ENCODE data around the gene HRCT1.
"Not testable (repeated sequence)": the region's sequence is repeated elsewhere in the genome, so short reads cannot be mapped to it uniquely, and the experiment has no call there.

The HRCT1 gene

DNA sequence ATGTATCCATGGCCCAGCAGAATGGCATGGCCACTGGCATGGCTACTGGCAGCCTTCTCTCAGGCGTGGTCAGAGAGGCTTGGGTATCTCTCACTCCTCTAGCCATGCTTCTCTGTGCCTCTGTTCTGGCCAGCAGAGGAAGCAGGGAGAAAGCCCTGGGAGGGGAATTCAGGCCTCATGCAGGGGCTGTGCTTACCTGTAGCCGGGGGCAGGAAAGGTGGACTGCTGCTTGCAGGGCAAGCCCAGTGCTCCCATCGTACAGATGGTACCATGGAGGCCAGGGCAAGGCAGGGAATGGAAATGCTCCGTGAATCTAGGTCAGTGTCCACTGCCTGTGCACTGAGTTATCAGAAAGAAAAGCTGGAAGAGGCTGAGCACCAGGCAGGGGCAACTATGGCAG lies 38.5 kb upstream of the HRCT1 start:
- no peaks in the 10 kb centered on the region for H3K9me3 ChIP-seq (ENCODE audit: control insufficient read depth in 2 of 2, low read length in 2 of 2)

DNA sequence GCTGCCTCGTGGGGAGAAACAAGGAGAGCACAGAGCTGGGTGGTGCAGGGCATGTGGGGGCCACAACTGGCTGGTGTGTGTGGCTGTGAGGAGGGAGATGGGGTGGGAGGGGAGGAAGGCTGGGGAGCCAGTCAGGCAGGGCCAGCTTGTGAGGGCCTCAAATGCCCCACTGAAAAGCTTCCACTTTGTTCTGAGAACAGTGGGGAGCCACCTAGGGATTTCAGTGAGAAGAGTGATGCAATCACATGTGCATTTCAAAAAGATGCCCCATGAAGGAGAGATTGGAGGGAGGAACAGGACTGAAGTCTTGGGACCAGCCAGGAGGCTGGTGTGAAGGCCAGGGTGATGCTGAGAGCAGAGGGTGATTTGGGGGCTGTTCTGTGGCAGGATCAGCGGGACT lies 37.1 kb upstream of the HRCT1 start:
- Histone ChIP-seq H3K27me3 (ENCODE audit: control insufficient read depth in 1 of 2, insufficient read depth in 2 of 2, low read length in 2 of 2) (peaks cover 9 to 13% of the 10 kb centered on the region in 2 donors), H3K36me3 (ENCODE audit: control insufficient read depth in 2 of 2, insufficient read depth in 2 of 2, low read length in 2 of 2) (no peaks in the 10 kb centered on the region), H3K4me3 (ENCODE audit: low read length in 2 of 2) (no peak overlapping the region), H3K4me1 (ENCODE audit: control insufficient read depth, insufficient read depth, low read length) (no peaks in the 10 kb centered on the region), H3K9me3 (ENCODE audit: control insufficient read depth in 2 of 2, low read length in 2 of 2) (no peaks in the 10 kb centered on the region), H3K9ac (ENCODE audit: low read length in 2 of 2) (no peak overlapping the region), H3K27ac (ENCODE audit: low read length) (no peak overlapping the region)

More for the DNA sequence above, 38.5 kb upstream of the HRCT1 start:
- Histone ChIP-seq H3K36me3 (ENCODE audit: control insufficient read depth in 2 of 2, insufficient read depth in 2 of 2, low read length in 2 of 2) (no peaks in the 10 kb centered on the region), H3K27me3 (ENCODE audit: control insufficient read depth in 1 of 2, insufficient read depth in 2 of 2, low read length in 2 of 2) (peaks cover 9 to 15% of the 10 kb centered on the region in 2 donors), H3K4me1 (ENCODE audit: control insufficient read depth, insufficient read depth, low read length) (no peaks in the 10 kb centered on the region), H3K9ac (ENCODE audit: low read length in 2 of 2) (no peak overlapping the region), H3K27ac (ENCODE audit: low read length) (no peak overlapping the region), H3K4me3 (ENCODE audit: low read length in 2 of 2) (no peak overlapping the region)

DNA sequence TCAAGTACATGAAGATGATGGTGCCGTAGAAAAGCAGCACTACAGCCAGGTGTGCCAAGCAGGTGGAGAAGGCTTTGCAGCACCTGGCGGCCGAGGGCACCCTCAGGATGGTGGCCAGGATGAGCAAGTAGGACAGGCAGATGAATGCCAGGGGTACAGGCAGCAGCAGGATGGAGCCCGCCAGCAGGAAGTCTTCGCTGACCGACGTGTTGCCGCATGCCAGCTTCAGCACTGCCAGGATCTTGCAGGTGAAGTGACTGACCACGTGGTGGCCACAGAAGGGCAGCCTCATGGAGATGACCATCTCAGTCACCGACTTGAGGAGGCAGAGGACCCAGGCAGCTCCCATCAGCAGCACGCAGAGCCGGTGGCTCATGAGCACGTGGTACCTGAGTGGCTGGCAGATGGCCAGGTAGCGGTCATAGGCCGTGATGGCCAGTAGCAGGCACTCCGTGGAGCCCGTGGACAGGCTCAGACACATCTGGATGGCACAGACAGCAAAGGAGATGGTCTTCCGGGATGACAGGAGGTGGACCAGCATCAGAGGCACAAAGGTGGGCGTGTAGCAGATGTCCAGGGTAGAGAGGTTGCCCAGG lies 36.3 kb upstream of the HRCT1 start:
- Histone ChIP-seq H3K9ac (ENCODE audit: low read length in 2 of 2) (no peak overlapping the region), H3K9me3 (ENCODE audit: control insufficient read depth in 2 of 2, low read length in 2 of 2) (no peaks in the 10 kb centered on the region), H3K4me3 (ENCODE audit: low read length in 2 of 2) (no peak overlapping the region), H3K4me1 (ENCODE audit: control insufficient read depth, insufficient read depth, low read length) (no peaks in the 10 kb centered on the region), H3K27me3 (ENCODE audit: control insufficient read depth in 1 of 2, insufficient read depth in 2 of 2, low read length in 2 of 2) (peaks cover 9 to 13% of the 10 kb centered on the region in 2 donors), H3K27ac (ENCODE audit: low read length) (no peak overlapping the region), H3K36me3 (ENCODE audit: control insufficient read depth in 2 of 2, insufficient read depth in 2 of 2, low read length in 2 of 2) (no peaks in the 10 kb centered on the region)

DNA sequence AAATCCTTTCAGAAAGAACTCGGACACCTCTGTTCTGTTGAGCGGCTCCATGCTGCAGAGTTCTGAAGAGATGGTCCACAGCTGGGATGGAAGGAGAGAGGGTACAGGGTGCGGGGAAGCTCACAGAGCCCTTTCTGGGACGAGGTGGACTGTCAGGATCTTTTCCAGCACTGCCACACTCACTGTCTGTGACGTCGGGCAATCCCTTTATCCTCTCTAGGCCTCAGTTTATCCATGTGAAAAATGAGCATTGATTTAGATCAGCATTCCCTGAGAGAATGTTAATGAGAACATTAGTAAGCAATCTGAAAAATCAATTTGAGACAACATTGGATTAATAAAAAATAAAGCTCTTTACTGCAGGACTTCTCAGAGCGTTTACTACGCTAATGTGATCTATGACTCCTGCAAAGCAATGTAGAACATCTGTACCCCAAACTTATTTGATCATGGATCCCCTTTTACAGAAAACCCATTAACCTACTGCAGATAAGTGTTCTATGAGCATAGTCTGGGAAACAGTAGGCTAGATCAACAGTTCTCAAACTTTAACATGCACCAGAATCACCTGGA lies 35.6 kb upstream of the HRCT1 start, which contains the start of gene OR13J1:
Gene OR13J1, minus strand, starts transcription at position 51 of the 573 bp plus-strand sequence. Its CDS starts 0 bp downstream, at position 51.
- no peaks in the 10 kb centered on the region for H3K4me1 ChIP-seq (ENCODE audit: control insufficient read depth, insufficient read depth, low read length)
- H3K9ac ChIP-seq (ENCODE audit: low read length in 2 of 2) = no peak within 1 kb of the TSS
- H3K27me3 ChIP-seq (ENCODE audit: control insufficient read depth in 1 of 2, insufficient read depth in 2 of 2, low read length in 2 of 2) = peaks cover 9 to 13% of the 10 kb centered on the region in 2 donors
- H3K27ac ChIP-seq (ENCODE audit: low read length) = no peak within 1 kb of the TSS
- no peaks in the 10 kb centered on the region for H3K36me3 ChIP-seq (ENCODE audit: control insufficient read depth in 2 of 2, insufficient read depth in 2 of 2, low read length in 2 of 2)
- no peak within 1 kb of the TSS for H3K4me3 ChIP-seq (ENCODE audit: low read length in 2 of 2)
- no peaks in the 10 kb centered on the region for H3K9me3 ChIP-seq (ENCODE audit: control insufficient read depth in 2 of 2, low read length in 2 of 2)

DNA sequence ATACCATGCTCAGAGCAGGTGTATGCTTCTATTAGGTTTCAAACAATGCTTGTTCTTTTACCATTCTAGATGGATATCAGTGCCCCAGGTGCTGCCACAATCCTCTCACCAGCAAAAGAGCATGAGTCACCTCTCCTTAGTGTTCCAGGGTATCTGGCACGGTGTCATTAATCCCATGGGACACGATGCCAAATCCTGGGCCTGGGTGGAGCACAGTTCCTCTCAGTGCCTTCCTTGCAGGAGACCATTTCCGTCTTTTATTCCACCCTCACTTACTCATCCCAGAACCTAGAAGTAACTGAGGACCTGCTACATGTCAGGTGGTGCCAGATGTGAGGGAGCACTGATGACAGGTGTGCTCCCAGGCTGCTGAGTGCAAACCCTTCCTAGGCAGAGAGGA lies 34.5 kb upstream of the HRCT1 start:
- peaks cover 9 to 13% of the 10 kb centered on the region in 2 donors for H3K27me3 ChIP-seq (ENCODE audit: control insufficient read depth in 1 of 2, insufficient read depth in 2 of 2, low read length in 2 of 2)
- no peaks in the 10 kb centered on the region for H3K36me3 ChIP-seq (ENCODE audit: control insufficient read depth in 2 of 2, insufficient read depth in 2 of 2, low read length in 2 of 2)
- no peak overlapping the region for H3K9ac ChIP-seq (ENCODE audit: low read length in 2 of 2)
- no peaks in the 10 kb centered on the region for H3K4me1 ChIP-seq (ENCODE audit: control insufficient read depth, insufficient read depth, low read length)
- no peak overlapping the region for H3K27ac ChIP-seq (ENCODE audit: low read length)
- no peaks in the 10 kb centered on the region for H3K9me3 ChIP-seq (ENCODE audit: control insufficient read depth in 2 of 2, low read length in 2 of 2)
- no peak overlapping the region for H3K4me3 ChIP-seq (ENCODE audit: low read length in 2 of 2)

DNA sequence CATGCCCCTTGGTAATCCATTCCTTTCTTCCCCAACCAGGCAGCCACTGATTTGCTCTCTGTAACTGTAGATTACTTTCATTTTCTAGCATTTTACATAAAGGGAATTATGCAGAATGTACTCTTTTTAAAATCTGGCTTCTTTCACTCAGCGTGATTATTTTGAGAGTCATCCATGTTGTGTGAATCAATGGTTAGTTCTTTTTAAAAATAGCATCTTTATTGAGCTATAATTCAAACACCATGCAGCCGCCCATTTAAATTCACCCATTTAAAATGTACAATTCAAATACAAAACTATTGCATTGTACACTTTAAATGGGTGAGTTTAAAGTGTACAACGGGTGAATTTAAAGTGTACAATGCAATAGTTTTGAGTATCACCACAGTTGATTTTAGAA lies 33.5 kb upstream of the HRCT1 start:
- no peaks in the 10 kb centered on the region for H3K36me3 ChIP-seq (ENCODE audit: control insufficient read depth in 2 of 2, insufficient read depth in 2 of 2, low read length in 2 of 2)
- H3K27ac ChIP-seq (ENCODE audit: low read length) = no peak overlapping the region
- no peaks in the 10 kb centered on the region for H3K4me1 ChIP-seq (ENCODE audit: control insufficient read depth, insufficient read depth, low read length)
- H3K27me3 ChIP-seq (ENCODE audit: control insufficient read depth in 1 of 2, insufficient read depth in 2 of 2, low read length in 2 of 2) = peaks cover 9 to 12% of the 10 kb centered on the region in 2 donors
- no peak overlapping the region for H3K9ac ChIP-seq (ENCODE audit: low read length in 2 of 2)
- H3K9me3 ChIP-seq (ENCODE audit: control insufficient read depth in 2 of 2, low read length in 2 of 2) = no peaks in the 10 kb centered on the region
- H3K4me3 ChIP-seq (ENCODE audit: low read length in 2 of 2) = no peak overlapping the region

DNA sequence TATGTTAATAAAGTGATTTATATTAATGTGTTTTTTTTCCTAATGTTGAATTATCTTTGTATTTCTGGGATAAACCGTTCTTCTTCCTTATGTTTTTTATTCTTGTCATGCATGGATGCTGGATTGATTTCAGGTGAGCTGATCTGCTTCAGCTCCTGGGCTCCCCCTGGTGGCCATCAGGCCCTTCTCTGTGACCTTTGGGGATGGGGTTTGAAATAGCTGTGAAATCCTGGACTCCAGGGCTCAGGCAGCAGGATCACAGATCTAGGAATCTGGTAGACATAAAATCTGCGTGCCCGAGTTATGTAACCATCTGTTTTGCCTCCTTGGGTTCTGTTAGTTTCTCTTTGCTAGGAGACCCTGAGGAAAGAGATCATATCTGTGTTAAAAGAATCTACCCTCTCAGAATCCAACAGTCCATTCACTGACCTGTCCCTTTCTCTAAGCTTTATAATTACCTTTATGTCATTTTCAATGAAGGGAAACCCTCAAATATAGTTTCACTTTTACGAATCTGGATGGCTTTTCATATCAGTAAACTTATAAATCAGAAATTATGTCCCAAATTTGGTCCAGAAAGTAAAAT lies 23.6 kb upstream of the HRCT1 start:
- H3K4me3 ChIP-seq (ENCODE audit: low read length in 2 of 2) = no peak overlapping the region
- no peak overlapping the region for H3K27ac ChIP-seq (ENCODE audit: low read length)

DNA sequence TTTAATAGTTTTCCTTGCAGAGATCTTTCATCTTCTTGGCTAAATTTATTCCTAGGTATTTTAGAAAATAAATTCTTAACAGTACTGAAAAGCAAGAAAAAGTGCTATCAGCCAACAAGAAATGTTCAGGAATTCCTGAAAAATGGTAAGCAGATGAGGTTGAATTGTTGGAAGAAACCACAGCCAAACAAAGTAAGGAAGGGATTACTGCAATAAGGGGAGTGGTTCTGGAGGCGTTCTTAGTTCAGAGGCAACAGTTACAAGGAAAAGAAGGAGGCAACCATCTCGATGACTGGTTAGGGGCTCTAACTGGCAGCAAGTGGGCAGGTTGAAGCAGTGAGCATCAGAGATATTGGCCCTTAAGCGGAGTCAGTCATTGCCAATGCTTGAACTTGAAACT lies 23.0 kb upstream of the HRCT1 start:
- Histone ChIP-seq H3K27ac (ENCODE audit: low read length) (no peak overlapping the region), H3K4me3 (ENCODE audit: low read length in 2 of 2) (no peak overlapping the region), H3K36me3 (ENCODE audit: control insufficient read depth in 2 of 2, insufficient read depth in 2 of 2, low read length in 2 of 2) (no peaks in the 10 kb centered on the region), H3K4me1 (ENCODE audit: control insufficient read depth, insufficient read depth, low read length) (no peaks in the 10 kb centered on the region), H3K9ac (ENCODE audit: low read length in 2 of 2) (no peak overlapping the region), H3K9me3 (ENCODE audit: control insufficient read depth in 2 of 2, low read length in 2 of 2) (no peaks in the 10 kb centered on the region), H3K27me3 (ENCODE audit: control insufficient read depth in 1 of 2, insufficient read depth in 2 of 2, low read length in 2 of 2) (no peaks in the 10 kb centered on the region)

More for the DNA sequence above, 23.6 kb upstream of the HRCT1 start:
- Histone ChIP-seq H3K9ac (ENCODE audit: low read length in 2 of 2) (no peak overlapping the region), H3K36me3 (ENCODE audit: control insufficient read depth in 2 of 2, insufficient read depth in 2 of 2, low read length in 2 of 2) (no peaks in the 10 kb centered on the region), H3K27me3 (ENCODE audit: control insufficient read depth in 1 of 2, insufficient read depth in 2 of 2, low read length in 2 of 2) (no peaks in the 10 kb centered on the region), H3K4me1 (ENCODE audit: control insufficient read depth, insufficient read depth, low read length) (no peaks in the 10 kb centered on the region), H3K9me3 (ENCODE audit: control insufficient read depth in 2 of 2, low read length in 2 of 2) (no peaks in the 10 kb centered on the region)

DNA sequence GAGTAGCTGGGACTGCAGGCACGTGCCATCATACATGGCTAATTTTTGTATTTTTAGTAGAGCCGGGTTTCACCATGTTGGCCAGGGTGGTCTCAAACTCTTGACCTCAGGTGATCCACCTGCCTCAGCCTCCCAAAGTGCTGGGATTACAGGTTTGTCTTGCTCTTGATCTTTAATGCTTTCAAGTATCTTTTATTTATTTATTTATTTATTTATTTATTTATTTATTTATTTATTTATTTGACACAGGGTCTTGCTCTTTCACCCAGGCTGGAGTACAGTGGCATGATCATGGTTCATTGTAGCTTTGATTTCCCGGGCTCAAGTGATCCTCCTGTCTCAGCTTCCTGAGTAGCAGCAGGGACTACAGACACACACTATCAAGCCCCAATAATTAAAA lies 21.1 kb upstream of the HRCT1 start:
- not testable (repeated sequence) for H3K9me3 ChIP-seq (ENCODE audit: control insufficient read depth in 2 of 2, low read length in 2 of 2); H3K4me1 ChIP-seq (ENCODE audit: control insufficient read depth, insufficient read depth, low read length); H3K9ac ChIP-seq (ENCODE audit: low read length in 2 of 2); H3K36me3 ChIP-seq (ENCODE audit: control insufficient read depth in 2 of 2, insufficient read depth in 2 of 2, low read length in 2 of 2); H3K4me3 ChIP-seq (ENCODE audit: low read length in 2 of 2); H3K27ac ChIP-seq (ENCODE audit: low read length); H3K27me3 ChIP-seq (ENCODE audit: control insufficient read depth in 1 of 2, insufficient read depth in 2 of 2, low read length in 2 of 2)

DNA sequence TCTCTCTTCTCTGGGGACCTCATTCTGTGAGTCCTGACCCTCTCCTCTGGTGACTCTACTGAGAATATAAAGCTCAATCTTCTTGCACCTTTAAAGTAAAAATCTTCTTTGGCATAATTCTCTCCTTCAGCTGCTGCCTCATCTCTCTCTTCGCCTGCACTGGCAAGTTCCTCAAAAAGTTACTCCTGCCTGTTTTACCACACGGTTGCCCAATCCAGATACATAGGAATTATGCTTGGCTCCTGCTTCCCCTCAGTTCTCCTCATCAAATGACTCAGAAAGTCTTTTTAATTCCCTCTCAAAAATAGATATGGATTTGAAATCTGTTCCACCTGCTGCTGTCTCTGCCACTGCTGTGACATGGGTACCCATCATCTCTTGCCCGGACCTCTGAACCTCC lies 14.4 kb upstream of the HRCT1 start:
- H3K27me3 ChIP-seq (ENCODE audit: control insufficient read depth in 1 of 2, insufficient read depth in 2 of 2, low read length in 2 of 2) = peaks cover 0 to 2% of the 10 kb centered on the region in 2 donors
- no peaks in the 10 kb centered on the region for H3K4me1 ChIP-seq (ENCODE audit: control insufficient read depth, insufficient read depth, low read length)
- H3K9ac ChIP-seq (ENCODE audit: low read length in 2 of 2) = no peak overlapping the region
- no peak overlapping the region for H3K4me3 ChIP-seq (ENCODE audit: low read length in 2 of 2)
- H3K27ac ChIP-seq (ENCODE audit: low read length) = no peak overlapping the region
- H3K36me3 ChIP-seq (ENCODE audit: control insufficient read depth in 2 of 2, insufficient read depth in 2 of 2, low read length in 2 of 2) = no peaks in the 10 kb centered on the region
- no peaks in the 10 kb centered on the region for H3K9me3 ChIP-seq (ENCODE audit: control insufficient read depth in 2 of 2, low read length in 2 of 2)

DNA sequence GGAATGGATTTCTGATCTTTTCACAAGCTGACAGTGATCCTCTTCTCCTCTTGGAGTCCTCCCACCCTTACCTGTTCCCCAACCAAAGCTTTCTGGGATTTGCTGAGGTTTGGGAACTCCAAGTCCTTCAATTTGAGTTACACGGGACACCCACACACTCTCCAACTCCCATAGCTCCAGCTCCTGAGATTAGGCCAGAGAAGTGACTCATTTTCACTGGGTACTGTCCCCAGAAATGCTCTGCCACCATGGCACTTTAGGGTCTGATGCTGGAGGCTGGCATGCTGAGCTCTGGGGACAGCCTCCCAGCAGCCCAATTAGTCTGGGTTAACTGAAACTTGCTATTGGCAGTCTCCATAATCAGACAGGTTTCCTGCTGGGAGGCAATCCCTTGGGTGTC lies 14.0 kb upstream of the HRCT1 start:
- Histone ChIP-seq H3K4me3 (ENCODE audit: low read length in 2 of 2) (no peak overlapping the region), H3K4me1 (ENCODE audit: control insufficient read depth, insufficient read depth, low read length) (no peaks in the 10 kb centered on the region), H3K9me3 (ENCODE audit: control insufficient read depth in 2 of 2, low read length in 2 of 2) (no peaks in the 10 kb centered on the region), H3K27me3 (ENCODE audit: control insufficient read depth in 1 of 2, insufficient read depth in 2 of 2, low read length in 2 of 2) (peaks cover 0 to 2% of the 10 kb centered on the region in 2 donors), H3K36me3 (ENCODE audit: control insufficient read depth in 2 of 2, insufficient read depth in 2 of 2, low read length in 2 of 2) (no peaks in the 10 kb centered on the region), H3K27ac (ENCODE audit: low read length) (no peak overlapping the region), H3K9ac (ENCODE audit: low read length in 2 of 2) (no peak overlapping the region)

Data from stomach smooth muscle (tissue), 2 donors.